ENCODE data around the gene CLECL1. TPM values are rescaled to one million over a fixed set of nuclear protein-coding genes. Genes with fewer than 3 reads are reported as not detected.

Gene CLECL1
- total and polyA plus RNA-seq, 2 experiments from 2014 or later, result not detected

DNA sequence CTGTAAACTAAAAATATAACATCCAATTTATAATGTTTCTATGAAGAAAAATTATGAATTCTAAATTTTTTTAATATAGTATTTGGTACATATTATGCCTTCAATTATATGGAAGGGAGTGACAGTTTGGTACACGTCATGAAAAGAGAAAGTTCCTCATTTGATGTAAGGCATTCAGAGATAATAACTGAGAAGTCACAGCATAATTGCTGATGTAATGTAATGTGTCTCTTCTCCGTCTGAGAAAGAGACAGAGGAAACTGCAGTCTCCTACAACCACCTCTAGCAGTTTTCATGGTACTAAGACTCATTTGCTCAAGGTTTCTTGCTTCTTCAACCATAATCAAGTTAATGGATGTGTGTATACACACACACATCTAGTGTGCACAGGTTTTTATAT is 30.1 kb upstream of the CLECL1 start:
- Histone ChIP-seq H3K4me1 (ENCODE audit: insufficient read depth) (peaks cover 11% of the 10 kb centered on the region; the same call in 1 of the 2 replicates), H3K27me3 (ENCODE audit: insufficient read depth) (no peaks in the 10 kb centered on the region), H3K4me2 (no peak overlapping the region), H3K27ac (ENCODE audit: low read depth) (no peak overlapping the region), H3K9me2 (ENCODE audit: insufficient read depth) (no peaks in the 10 kb centered on the region), H2AFZ (no peak overlapping the region), H3K79me2 (replicated peaks; ENCODE audit: insufficient read depth) (no peaks in the 10 kb centered on the region), H4K20me1 (replicated peaks; ENCODE audit: insufficient read depth) (no peaks in the 10 kb centered on the region), H3K4me3 (no peak overlapping the region), H3F3A (replicated peaks; ENCODE audit: low read depth) (no peaks in the 10 kb centered on the region), H3K36me3 (ENCODE audit: insufficient read depth) (no peaks in the 10 kb centered on the region)
- peaks cover 15% of the 10 kb centered on the region; the same call in 2 of the 3 replicates for H3K4me1 Mint-ChIP-seq
- DNase-seq (ENCODE audit: low spot score), result no peak
- no peak for TF ChIP-seq CREB1 (CRISPR knock-in tag; IDR thresholded peaks at IDR 0.05; ENCODE audit: low read depth)
- TF ChIP-seq, protein P1, sequence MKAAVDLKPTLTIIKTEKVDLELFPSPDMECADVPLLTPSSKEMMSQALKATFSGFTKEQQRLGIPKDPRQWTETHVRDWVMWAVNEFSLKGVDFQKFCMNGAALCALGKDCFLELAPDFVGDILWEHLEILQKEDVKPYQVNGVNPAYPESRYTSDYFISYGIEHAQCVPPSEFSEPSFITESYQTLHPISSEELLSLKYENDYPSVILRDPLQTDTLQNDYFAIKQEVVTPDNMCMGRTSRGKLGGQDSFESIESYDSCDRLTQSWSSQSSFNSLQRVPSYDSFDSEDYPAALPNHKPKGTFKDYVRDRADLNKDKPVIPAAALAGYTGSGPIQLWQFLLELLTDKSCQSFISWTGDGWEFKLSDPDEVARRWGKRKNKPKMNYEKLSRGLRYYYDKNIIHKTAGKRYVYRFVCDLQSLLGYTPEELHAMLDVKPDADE (IDR thresholded peaks at IDR 0.05), result no peak
- TF ChIP-seq EZH2phosphoT487 (IDR thresholded peaks at IDR 0.05; ENCODE audit: unreplicated experiment), result no peak
- TF ChIP-seq ZNF114 (CRISPR knock-in tag; IDR thresholded peaks at IDR 0.05), result no peak
- TF ChIP-seq STAT1 (IDR thresholded peaks at IDR 0.05; ENCODE audit: unreplicated experiment), result no peak
- TF ChIP-seq, protein P2, sequence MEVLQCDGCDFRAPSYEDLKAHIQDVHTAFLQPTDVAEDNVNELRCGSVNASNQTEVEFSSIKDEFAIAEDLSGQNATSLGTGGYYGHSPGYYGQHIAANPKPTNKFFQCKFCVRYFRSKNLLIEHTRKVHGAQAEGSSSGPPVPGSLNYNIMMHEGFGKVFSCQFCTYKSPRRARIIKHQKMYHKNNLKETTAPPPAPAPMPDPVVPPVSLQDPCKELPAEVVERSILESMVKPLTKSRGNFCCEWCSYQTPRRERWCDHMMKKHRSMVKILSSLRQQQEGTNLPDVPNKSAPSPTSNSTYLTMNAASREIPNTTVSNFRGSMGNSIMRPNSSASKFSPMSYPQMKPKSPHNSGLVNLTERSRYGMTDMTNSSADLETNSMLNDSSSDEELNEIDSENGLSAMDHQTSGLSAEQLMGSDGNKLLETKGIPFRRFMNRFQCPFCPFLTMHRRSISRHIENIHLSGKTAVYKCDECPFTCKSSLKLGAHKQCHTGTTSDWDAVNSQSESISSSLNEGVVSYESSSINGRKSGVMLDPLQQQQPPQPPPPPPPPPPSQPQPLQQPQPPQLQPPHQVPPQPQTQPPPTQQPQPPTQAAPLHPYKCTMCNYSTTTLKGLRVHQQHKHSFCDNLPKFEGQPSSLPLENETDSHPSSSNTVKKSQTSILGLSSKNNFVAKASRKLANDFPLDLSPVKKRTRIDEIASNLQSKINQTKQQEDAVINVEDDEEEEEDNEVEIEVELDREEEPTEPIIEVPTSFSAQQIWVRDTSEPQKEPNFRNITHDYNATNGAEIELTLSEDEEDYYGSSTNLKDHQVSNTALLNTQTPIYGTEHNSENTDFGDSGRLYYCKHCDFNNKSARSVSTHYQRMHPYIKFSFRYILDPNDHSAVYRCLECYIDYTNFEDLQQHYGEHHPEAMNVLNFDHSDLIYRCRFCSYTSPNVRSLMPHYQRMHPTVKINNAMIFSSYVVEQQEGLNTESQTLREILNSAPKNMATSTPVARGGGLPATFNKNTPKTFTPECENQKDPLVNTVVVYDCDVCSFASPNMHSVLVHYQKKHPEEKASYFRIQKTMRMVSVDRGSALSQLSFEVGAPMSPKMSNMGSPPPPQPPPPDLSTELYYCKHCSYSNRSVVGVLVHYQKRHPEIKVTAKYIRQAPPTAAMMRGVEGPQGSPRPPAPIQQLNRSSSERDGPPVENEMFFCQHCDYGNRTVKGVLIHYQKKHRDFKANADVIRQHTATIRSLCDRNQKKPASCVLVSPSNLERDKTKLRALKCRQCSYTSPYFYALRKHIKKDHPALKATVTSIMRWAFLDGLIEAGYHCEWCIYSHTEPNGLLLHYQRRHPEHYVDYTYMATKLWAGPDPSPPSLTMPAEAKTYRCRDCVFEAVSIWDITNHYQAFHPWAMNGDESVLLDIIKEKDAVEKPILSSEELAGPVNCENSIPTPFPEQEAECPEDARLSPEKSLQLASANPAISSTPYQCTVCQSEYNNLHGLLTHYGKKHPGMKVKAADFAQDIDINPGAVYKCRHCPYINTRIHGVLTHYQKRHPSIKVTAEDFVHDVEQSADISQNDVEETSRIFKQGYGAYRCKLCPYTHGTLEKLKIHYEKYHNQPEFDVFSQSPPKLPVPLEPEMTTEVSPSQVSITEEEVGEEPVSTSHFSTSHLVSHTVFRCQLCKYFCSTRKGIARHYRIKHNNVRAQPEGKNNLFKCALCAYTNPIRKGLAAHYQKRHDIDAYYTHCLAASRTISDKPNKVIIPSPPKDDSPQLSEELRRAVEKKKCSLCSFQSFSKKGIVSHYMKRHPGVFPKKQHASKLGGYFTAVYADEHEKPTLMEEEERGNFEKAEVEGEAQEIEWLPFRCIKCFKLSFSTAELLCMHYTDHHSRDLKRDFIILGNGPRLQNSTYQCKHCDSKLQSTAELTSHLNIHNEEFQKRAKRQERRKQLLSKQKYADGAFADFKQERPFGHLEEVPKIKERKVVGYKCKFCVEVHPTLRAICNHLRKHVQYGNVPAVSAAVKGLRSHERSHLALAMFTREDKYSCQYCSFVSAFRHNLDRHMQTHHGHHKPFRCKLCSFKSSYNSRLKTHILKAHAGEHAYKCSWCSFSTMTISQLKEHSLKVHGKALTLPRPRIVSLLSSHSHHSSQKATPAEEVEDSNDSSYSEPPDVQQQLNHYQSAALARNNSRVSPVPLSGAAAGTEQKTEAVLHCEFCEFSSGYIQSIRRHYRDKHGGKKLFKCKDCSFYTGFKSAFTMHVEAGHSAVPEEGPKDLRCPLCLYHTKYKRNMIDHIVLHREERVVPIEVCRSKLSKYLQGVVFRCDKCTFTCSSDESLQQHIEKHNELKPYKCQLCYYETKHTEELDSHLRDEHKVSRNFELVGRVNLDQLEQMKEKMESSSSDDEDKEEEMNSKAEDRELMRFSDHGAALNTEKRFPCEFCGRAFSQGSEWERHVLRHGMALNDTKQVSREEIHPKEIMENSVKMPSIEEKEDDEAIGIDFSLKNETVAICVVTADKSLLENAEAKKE (CRISPR knock-in tag; IDR thresholded peaks at IDR 0.05), result no peak
- no peak overlapping the region for H3K27ac Mint-ChIP-seq
- no peaks in the 10 kb centered on the region for H3K36me3 Mint-ChIP-seq (ENCODE audit: low read depth)
- no peak for ATAC-seq
- H3K9me3 Mint-ChIP-seq, result no peaks in the 10 kb centered on the region
- H3K27me3 Mint-ChIP-seq (ENCODE audit: insufficient read depth, low read depth, poor library complexity), result no peaks in the 10 kb centered on the region
- H3K4me3 Mint-ChIP-seq, result no peak overlapping the region

Measured in GM23338 (cell line).